ENCODE measurements around the gene MTMR12.

MTMR12 gene

GRCh38 chr5:32187675-32188074 lies 125.1 kb downstream of the MTMR12 start:
- no peak for DNase-seq

- no peak for DNase-seq
These were observed 130.2 kb downstream of the MTMR12 start for GRCh38 chr5:32182463-32183063.

Data from NCI-H1048 (cell line).